A549 (cell line): ENCODE data around the gene CCSAP.

Experiments used
- EP300 ChIP-seq, 2 experiments: fragments of >200 bp; sonication (Bioruptor Twin); formaldehyde crosslinking; IDR thresholded peaks; 2 replicates in 1 of 2; 3 replicates in 1 of 2; pipeline ENCODE4 v1.6.1; 2016 to 2017
- FOXS1 ChIP-seq: fragments of 250-450 bp; sonication (Bioruptor Pico); IDR thresholded peaks from 2 replicates; pipeline ENCODE4 v1.5.0; 2020; ENCODE audit warnings: mild to moderate bottlenecking, moderate library complexity
- RFX5 ChIP-seq: fragments of 450-650 bp; IDR thresholded peaks from 2 replicates; pipeline ENCODE4 v1.7.1; 2014; ENCODE audit warnings: antibody characterized with exemption, mild to moderate bottlenecking, moderate library complexity
- TF ChIP-seq, protein P1 (sequence below): fragments of >200 bp; sonication (Bioruptor Twin); formaldehyde crosslinking; IDR thresholded peaks from 3 replicates; pipeline ENCODE4 v1.5.1; 2016
- TF ChIP-seq, protein P2 (sequence below): IDR thresholded peaks from 2 replicates; pipeline ENCODE4 v1.6.1; 2012

DNA sequence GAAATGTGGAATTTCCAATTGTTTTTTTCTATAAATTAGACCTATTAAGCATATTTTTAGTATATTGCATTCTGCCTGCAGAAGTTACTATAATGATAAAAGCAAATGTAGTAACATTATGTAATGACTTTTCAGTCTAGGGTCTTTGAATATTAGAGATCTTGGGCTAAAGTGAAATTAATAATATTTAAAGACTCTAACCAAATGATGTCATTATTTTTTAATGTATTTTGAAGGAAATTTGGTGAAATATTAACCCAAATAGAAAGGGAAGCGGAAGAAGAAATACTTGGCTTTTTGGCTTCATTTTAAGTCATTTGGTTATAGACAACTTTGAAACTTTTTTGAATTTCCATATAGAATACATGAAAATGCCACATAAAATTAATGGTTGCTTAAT lies 45.1 kb downstream of the CCSAP start:
- no peak for TF ChIP-seq FOXS1 (CRISPR knock-in tag)
- TF ChIP-seq, protein P1, sequence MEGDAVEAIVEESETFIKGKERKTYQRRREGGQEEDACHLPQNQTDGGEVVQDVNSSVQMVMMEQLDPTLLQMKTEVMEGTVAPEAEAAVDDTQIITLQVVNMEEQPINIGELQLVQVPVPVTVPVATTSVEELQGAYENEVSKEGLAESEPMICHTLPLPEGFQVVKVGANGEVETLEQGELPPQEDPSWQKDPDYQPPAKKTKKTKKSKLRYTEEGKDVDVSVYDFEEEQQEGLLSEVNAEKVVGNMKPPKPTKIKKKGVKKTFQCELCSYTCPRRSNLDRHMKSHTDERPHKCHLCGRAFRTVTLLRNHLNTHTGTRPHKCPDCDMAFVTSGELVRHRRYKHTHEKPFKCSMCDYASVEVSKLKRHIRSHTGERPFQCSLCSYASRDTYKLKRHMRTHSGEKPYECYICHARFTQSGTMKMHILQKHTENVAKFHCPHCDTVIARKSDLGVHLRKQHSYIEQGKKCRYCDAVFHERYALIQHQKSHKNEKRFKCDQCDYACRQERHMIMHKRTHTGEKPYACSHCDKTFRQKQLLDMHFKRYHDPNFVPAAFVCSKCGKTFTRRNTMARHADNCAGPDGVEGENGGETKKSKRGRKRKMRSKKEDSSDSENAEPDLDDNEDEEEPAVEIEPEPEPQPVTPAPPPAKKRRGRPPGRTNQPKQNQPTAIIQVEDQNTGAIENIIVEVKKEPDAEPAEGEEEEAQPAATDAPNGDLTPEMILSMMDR = no peak
- TF ChIP-seq RFX5 = no peak
- no peak for TF ChIP-seq EP300 (IDR thresholded peaks at IDR 0.05)
- TF ChIP-seq, protein P2, sequence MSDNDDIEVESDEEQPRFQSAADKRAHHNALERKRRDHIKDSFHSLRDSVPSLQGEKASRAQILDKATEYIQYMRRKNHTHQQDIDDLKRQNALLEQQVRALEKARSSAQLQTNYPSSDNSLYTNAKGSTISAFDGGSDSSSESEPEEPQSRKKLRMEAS = no peak
